HG02571 (cell line): ENCODE data around the gene CCND3.

Experiments
- ATAC-seq: cut with Tn5 transposase; IDR thresholded peaks from one replicate; pipeline ENCODE4 v1.9.1; 2021; ENCODE audit warnings: mild to moderate bottlenecking, moderate library complexity; ENCODE audit not compliant: unreplicated experiment

CCND3 gene

GRCh38 chr6:41927253-41927652 lies 14.4 kb downstream of the CCND3 start:
- ATAC-seq: no peak

- ATAC-seq: no peak
Observed at GRCh38 chr6:41922154-41922553, 19.5 kb downstream of the CCND3 start.

- peak; percentile 9 for ATAC-seq
Observed at GRCh38 chr6:41921712-41921998, 20.0 kb downstream of the CCND3 start.

- peak; percentile 86 for ATAC-seq
Observed at GRCh38 chr6:41920921-41921711, 20.5 kb downstream of the CCND3 start, which contains the start of the genes BYSL and MED20. Gene BYSL (plus strand): TSS chr6:41921499. CDS start chr6:41921563, 64 bp downstream. Gene MED20 (minus strand): TSS chr6:41921139. CDS start chr6:41921018, 121 bp downstream.

DNA sequence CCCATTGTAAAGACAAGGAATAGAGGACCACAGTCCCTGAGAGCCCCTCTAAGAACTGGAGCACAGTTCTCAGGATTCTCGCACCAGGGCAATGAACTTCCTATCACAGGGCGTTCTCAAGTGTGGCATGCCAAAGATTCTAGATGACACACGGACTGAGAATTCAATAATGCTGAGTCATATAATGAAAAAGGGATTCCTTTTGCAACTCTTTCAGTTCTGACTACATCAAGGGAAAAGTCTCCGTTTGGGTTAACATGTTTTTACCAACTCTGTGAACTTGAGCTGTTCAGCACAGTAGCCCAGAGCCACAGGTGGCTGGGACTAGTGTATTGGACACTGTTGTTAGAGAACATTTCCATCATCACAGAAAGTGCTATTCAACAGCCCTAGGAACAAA lies 24.1 kb downstream of the CCND3 start:
- ATAC-seq: no peak

DNA sequence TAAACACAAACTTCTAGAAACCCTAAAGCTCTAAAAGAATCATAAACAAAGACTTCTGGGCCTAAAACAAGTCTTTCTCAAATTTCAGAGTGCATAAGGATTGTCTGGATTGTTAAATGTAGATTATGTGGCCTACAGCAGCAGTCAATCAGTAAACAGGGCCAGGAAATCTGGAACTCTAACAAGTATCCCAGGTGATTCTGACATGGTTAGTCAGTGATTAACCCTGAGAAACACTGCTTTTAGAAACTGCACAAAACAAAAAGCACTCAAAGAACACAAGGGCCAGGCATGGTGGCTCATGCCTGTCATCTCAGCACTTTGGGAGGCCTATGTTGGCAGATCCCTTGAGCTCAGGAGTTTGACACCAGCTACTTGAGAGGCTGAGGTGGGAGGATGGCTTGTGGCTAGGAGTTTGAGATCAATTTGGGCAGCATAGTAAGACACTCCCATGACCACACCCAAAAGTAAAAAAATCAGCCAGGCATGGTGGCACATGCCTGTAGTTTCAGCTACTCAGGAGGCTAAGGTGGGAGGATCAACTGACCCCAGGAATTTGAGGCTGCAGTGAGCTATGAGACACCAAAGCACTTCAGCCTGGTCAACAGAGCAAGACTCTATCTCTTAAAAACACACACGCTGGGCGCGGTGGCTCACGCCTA lies 26.6 kb downstream of the CCND3 start:
- ATAC-seq: no peak

- ATAC-seq: no peak
Observed at GRCh38 chr6:41914343-41914742, 27.3 kb downstream of the CCND3 start.

- no peak for ATAC-seq
Observed at GRCh38 chr6:41909727-41910126, 31.9 kb downstream of the CCND3 start.

GRCh38 chr6:41901882-41902519 lies 39.6 kb downstream of the CCND3 start:
- ATAC-seq: no peak

- ATAC-seq: no peak
Observed at GRCh38 chr6:41900861-41901260, 40.7 kb downstream of the CCND3 start.

DNA sequence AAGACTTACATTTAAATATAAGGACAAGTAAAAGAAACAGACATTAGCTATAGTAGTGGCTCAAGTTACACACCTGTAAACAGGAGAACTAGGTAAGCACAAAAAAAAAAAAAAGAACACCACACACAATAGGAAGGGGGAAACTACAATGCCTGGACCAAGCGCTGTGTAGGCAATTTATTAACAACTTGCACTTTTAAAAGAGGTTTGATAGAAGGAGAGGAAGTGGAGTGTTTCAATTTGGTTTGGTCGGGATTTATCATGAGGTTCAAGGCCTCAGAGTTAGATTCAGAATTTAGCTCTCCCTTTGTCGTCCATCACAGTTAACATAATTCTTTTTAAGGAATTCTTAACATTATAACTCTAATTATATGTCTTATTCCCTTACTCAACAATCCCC lies 45.3 kb downstream of the CCND3 start:
- no peak for ATAC-seq

DNA sequence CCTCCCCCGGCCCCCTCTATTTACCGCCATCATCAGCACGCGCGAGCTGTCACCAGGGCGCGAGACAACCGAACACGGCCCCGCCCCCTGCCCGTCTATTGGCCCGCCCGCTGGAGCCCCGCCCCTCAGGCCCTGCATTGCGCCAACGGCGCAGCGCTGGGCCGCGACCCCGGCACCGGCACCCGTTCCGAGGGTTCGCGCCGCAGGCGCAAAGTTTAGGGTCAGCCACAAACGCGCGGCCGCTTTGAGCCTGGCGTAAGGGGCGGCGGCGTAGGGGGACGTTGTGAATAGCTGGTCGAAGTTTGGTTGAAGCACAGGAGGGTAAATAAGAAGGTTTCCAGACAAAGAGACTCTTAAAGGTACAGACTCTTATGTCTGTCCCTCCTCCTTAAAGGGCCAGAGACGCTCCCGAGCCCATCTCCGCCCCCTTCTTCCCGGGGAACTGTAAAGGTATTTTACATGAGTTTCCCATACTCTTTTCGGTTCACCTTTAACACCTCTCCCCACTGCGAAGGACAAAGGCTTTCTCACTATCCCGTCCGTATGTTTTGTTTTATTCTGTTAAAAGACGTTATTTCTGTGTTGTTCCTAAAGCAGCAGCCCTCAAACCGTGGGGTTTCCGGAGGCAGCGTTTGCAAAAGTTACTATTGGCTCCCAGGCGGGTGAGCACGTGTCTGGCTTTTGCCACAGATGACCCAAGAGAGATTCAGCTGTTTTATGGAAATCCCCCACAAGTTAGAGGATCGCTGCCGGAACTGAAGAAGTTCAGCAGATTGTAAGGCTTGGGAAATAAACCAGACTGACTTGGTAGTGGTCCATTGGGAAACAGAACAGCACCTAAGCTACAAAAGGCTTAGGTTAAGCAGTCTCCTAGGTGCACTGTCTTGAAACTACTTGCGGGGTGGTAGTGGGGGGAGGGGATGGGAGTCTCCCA lies 46.0 kb downstream of the CCND3 start, which contains the start of gene USP49:
USP49 (minus strand) TSS at position 76 of the 934 bp plus-strand sequence. CDS start 88,392 bp downstream, outside the sequence.
- peak; percentile 78 for ATAC-seq

DNA sequence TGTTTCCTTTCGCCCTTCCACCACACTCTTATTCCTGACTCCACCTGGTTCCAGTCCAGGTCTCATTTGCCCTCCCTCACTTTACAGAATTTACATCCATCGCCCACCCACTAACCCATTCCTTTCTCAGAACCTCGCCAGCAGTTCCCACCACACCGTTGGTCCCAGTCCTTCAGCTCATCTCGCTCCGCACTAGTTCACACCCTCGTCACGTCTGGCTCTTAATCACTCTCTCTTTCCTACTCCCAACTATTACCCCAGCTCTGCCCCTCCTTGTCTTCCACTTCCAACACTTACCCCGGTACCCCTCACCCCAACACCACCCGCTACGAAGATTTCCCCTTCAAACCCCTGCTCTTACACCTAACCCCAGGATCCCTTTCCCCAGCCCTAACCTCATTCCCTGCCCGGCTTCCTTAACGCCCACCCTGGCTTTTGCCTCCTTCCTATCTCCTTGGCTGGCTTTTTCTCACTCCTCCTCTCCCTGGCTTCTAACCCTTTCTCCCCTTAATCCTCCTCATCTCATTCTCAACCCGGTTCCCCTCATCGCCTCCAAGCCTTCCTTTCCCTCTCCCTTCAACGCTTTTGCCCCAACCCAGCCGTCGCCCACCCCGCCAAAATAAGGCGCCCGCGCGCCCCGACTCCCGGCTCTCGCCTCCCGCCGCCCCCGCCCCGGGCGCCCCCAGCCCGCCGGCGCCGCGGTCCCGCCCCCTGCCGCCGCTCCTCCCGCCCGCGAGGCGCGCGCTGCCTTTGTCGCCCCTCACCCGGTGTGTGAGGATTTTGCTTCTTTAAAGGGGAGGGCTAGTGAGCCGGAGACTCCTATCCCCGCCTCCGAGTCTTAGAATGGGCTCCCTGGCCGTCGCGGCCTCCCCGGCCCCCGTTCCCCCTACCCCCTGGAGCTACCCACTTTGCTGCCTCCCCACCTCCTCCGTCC lies 47.0 kb downstream of the CCND3 start:
- peak; percentile 35 for ATAC-seq

GRCh38 chr6:41892921-41893564 lies 48.6 kb downstream of the CCND3 start:
- no peak for ATAC-seq

DNA sequence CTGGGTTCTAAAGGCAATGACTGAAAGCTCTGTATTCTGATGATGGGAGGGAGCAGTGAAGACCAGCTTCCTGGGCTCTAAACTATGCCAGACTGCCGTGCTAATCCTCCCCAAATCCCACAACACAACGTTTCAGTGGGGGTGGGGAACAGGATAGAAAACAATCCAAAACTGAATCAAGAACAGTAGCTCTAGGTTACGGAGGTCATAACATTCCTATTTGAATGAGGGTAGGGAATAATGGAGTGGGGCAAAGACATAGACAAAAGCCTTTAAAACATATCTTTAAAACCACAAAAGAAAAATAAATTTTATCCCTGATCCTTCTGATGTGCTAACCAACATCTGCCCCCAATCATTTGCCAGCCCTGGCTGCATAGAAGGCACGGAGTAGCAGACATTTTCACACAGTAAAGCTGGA lies 54.3 kb downstream of the CCND3 start:
- ATAC-seq: no peak

- ATAC-seq: no peak
Observed at GRCh38 chr6:41885930-41886329, 55.7 kb downstream of the CCND3 start.

DNA sequence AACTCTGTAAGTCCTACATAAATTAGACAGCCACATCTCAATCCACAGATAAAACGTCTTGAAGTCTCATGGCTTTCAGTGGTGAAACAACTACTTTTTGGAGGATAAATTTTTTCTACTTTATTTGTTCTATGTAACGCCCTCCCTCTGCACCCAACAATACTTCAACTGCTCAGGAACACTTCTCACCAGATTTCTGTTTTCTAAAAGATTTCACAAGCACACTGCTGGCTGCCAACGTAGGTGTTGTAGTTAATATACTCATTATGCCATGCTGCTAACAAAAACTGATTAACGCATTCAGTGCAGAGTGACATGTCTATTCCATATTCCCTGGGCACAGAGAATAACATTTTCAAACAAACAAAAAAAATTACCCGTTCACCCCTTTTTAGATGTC lies 56.7 kb downstream of the CCND3 start:
- no peak for ATAC-seq
